NCI-H2107 treated with DMSO at 0.1 percent for 48 hours (cell line): ENCODE data around the gene SPARCL1.
"Not testable (repeated sequence)": the region's sequence is repeated elsewhere in the genome, so short reads cannot be mapped to it uniquely, and the experiment has no call there.

ENCODE experiments used
- DNase-seq: peaks from one replicate; lab custom pipeline; 2025; ENCODE audit not compliant: unreplicated experiment; lab: John Stamatoyannopoulos, UW

SPARCL1 gene

GRCh38 chr4:87505862-87506261 is 23.3 kb downstream of the SPARCL1 start:
- DNase-seq, result no peak

GRCh38 chr4:87502580-87503238 is 26.5 kb downstream of the SPARCL1 start:
- no peak for DNase-seq

GRCh38 chr4:87500092-87500462 is 29.1 kb downstream of the SPARCL1 start:
- DNase-seq, result no peak

- DNase-seq, result no peak
These were observed 29.6 kb downstream of the SPARCL1 start for GRCh38 chr4:87499403-87500091.

- DNase-seq, result no peak
These were observed 30.7 kb downstream of the SPARCL1 start for GRCh38 chr4:87498446-87498900.

- no peak for DNase-seq
These were observed 31.6 kb downstream of the SPARCL1 start for GRCh38 chr4:87497578-87497977.

- DNase-seq, result no peak
These were observed 32.0 kb downstream of the SPARCL1 start for GRCh38 chr4:87497159-87497558.

GRCh38 chr4:87493115-87493514 is 36.1 kb downstream of the SPARCL1 start:
- no peak for DNase-seq

GRCh38 chr4:87491851-87492250 is 37.3 kb downstream of the SPARCL1 start:
- not testable (repeated sequence) for DNase-seq

- DNase-seq, result no peak
These were observed 37.7 kb downstream of the SPARCL1 start for GRCh38 chr4:87491436-87491835.

GRCh38 chr4:87490664-87491369 is 38.4 kb downstream of the SPARCL1 start:
- DNase-seq, result no peak

GRCh38 chr4:87489678-87490077 is 39.5 kb downstream of the SPARCL1 start:
- no peak for DNase-seq

- DNase-seq, result not testable (repeated sequence)
These were observed 40.5 kb downstream of the SPARCL1 start for GRCh38 chr4:87488666-87489065.

- DNase-seq, result not testable (repeated sequence)
These were observed 45.9 kb downstream of the SPARCL1 start for GRCh38 chr4:87483247-87483646.

- DNase-seq, result no peak
These were observed 47.8 kb downstream of the SPARCL1 start for GRCh38 chr4:87481377-87481776.

GRCh38 chr4:87478732-87479250 is 50.4 kb downstream of the SPARCL1 start:
- no peak for DNase-seq

- no peak for DNase-seq
These were observed 52.2 kb downstream of the SPARCL1 start for GRCh38 chr4:87476934-87477333.

GRCh38 chr4:87469390-87469789 is 59.8 kb downstream of the SPARCL1 start:
- no peak for DNase-seq

GRCh38 chr4:87465739-87466366 is 63.3 kb downstream of the SPARCL1 start:
- DNase-seq, result peak; percentile 42

- no peak for DNase-seq
These were observed 67.1 kb downstream of the SPARCL1 start for GRCh38 chr4:87462102-87462501.

- no peak for DNase-seq
These were observed 67.9 kb downstream of the SPARCL1 start for GRCh38 chr4:87461281-87461700.
